OCI-LY1 (cell line): ENCODE data around the gene TUBAL3.

ENCODE experiments used
- EZH2 ChIP-seq: fragments of 200-600 bp; sonication (generic), shearing (Covaris generic); IDR thresholded peaks from 2 replicates; pipeline ENCODE4 v1.8.0; 2017; ENCODE audit warnings: borderline replicate concordance, mixed run types, mild to moderate bottlenecking, antibody characterized with exemption, low read length, moderate library complexity, mixed read lengths
- TF ChIP-seq, protein P1 (sequence below): fragments of 200-600 bp; sonication (generic), shearing (Covaris generic); IDR thresholded peaks from 2 replicates; pipeline ENCODE4 v1.5.1; 2017; ENCODE audit warnings: mild to moderate bottlenecking, antibody characterized with exemption, low read length, moderate library complexity, mixed read lengths

DNA sequence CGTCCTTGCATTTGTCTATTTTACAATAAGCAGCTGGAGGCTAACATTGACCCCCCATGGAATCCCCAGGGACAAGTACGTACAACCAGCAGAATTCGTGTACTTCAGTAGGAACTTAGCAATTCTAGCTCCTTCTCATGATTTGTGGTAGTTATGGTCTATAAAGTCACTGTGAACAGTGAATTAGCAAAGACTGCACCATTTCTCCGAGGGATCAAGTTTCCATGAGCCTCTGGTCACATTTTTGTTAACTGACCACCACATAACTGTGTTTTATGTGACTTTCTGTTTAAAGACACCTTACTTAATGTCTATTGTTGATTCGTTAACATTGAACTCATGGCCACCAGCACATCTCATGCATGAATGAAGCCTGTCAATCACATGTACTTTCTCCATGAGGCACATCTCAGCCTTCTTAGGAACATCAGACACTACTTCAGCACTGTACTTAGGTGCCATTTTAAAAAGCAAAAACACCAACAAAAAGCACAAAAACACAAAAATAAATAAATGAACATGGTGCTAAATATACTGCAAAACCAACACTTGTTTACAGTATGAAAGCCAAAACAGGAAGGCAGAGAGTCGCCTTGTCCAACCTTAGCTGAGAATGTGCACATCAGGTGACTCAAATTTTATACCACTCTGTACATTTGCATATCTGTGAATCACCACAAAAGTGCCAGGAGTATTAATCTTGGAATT lies 48.9 kb downstream of the TUBAL3 start:
- TF ChIP-seq, protein P1, sequence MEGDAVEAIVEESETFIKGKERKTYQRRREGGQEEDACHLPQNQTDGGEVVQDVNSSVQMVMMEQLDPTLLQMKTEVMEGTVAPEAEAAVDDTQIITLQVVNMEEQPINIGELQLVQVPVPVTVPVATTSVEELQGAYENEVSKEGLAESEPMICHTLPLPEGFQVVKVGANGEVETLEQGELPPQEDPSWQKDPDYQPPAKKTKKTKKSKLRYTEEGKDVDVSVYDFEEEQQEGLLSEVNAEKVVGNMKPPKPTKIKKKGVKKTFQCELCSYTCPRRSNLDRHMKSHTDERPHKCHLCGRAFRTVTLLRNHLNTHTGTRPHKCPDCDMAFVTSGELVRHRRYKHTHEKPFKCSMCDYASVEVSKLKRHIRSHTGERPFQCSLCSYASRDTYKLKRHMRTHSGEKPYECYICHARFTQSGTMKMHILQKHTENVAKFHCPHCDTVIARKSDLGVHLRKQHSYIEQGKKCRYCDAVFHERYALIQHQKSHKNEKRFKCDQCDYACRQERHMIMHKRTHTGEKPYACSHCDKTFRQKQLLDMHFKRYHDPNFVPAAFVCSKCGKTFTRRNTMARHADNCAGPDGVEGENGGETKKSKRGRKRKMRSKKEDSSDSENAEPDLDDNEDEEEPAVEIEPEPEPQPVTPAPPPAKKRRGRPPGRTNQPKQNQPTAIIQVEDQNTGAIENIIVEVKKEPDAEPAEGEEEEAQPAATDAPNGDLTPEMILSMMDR = no peak
- no peak for TF ChIP-seq EZH2
